PC-3 (cell line): ENCODE data around the gene ENOPH1. TPM values are rescaled to one million over a fixed set of nuclear protein-coding genes. Genes with fewer than 3 reads are reported as not detected.

Experiments
- ATAC-seq: fragments of 200-7000 bp; cut with Tn5 transposase; 2 replicates; pipeline ENCODE4 v1.9.1; 2020; ENCODE audit warnings: mild to moderate bottlenecking, moderate library complexity
- BruUV-seq: library from RNA; stranded (reverse); fragments of 400-500 nt; replicated peaks from 2 replicates; lab custom pipeline; 2021; lab: Mats Ljungman, UMichigan
- CTCF ChIA-PET: fragments of 300-600 bp; sonication (Branson Sonifier 250); formaldehyde crosslinking; loops from one replicate; lab custom pipeline; 2022; ENCODE audit warnings: antibody characterized with exemption; lab: Charles Lee
- POLR2A ChIA-PET: fragments of 300-600 bp; sonication (Branson Sonifier 250); formaldehyde crosslinking; loops from one replicate; lab custom pipeline; 2022; ENCODE audit warnings: antibody characterized with exemption; ENCODE audit not compliant: unreplicated experiment; lab: Charles Lee
- DNase-seq: peaks from one replicate; pipeline ENCODE4 v3.0.0-alpha.2; 2015
- H2AFZ ChIP-seq: fragments of 300-600 bp; sonication (generic); 2 replicates; pipeline ENCODE4 v1.6.0; 2016; ENCODE audit warnings: antibody characterized with exemption, low read length
- H3F3A ChIP-seq: fragments of 300-600 bp; sonication (generic); one replicate; pipeline ENCODE4 v1.6.0; 2017; ENCODE audit warnings: antibody characterized with exemption, low read length, control low read depth, mild to moderate bottlenecking; ENCODE audit not compliant: unreplicated experiment
- H3K27ac ChIP-seq: fragments of 300-600 bp; sonication (generic); 2 replicates; pipeline ENCODE4 v1.5.1; 2016; ENCODE audit warnings: mild to moderate bottlenecking, low read length
- H3K27me3 ChIP-seq: fragments of 300-600 bp; sonication (generic); 2 replicates; pipeline ENCODE4 v1.6.1; 2016; ENCODE audit warnings: low read length, mixed read lengths
- H3K36me3 ChIP-seq: fragments of 300-600 bp; sonication (generic); 2 replicates; pipeline ENCODE4 v1.6.1; 2016; ENCODE audit warnings: low read depth, mixed run types, low read length, mixed read lengths
- H3K4me1 ChIP-seq: fragments of 300-600 bp; sonication (generic); 2 replicates; pipeline ENCODE4 v1.5.1; 2016; ENCODE audit warnings: low read length; ENCODE audit not compliant: insufficient read depth
- H3K4me2 ChIP-seq: fragments of 300-600 bp; sonication (generic); 2 replicates; pipeline ENCODE4 v1.6.0; 2016; ENCODE audit warnings: low read length
- H3K4me3 ChIP-seq: fragments of 300-600 bp; sonication (generic); 2 replicates; pipeline ENCODE4 v1.5.1; 2016; ENCODE audit warnings: mild to moderate bottlenecking, low read length, mixed read lengths
- H3K79me2 ChIP-seq: fragments of 300-600 bp; sonication (generic); 2 replicates; pipeline ENCODE4 v1.6.1; 2017; ENCODE audit warnings: low read length, mixed read lengths
- H3K9ac ChIP-seq: fragments of 300-600 bp; sonication (generic); 2 replicates; pipeline ENCODE4 v1.6.0; 2016; ENCODE audit warnings: mild to moderate bottlenecking, low read length
- H3K9me2 ChIP-seq: fragments of 300-600 bp; sonication (generic); replicated peaks from 2 replicates; pipeline ENCODE4 v1.6.1; 2016; ENCODE audit warnings: mixed run types, low read length, mixed read lengths
- H3K9me3 ChIP-seq: fragments of 300-600 bp; sonication (generic); 2 replicates; pipeline ENCODE4 v1.6.1; 2016; ENCODE audit warnings: low read length, mixed read lengths
- H4K20me1 ChIP-seq: fragments of 300-600 bp; sonication (generic); 2 replicates; pipeline ENCODE4 v1.6.1; 2016; ENCODE audit warnings: low read length, mixed read lengths
- EZH2 ChIP-seq: fragments of 300-600 bp; sonication (generic); IDR thresholded peaks from one replicate; pipeline ENCODE4 v1.6.1; 2017; ENCODE audit warnings: antibody characterized with exemption, mild to moderate bottlenecking, low read length; ENCODE audit not compliant: unreplicated experiment
- EZH2phosphoT487 ChIP-seq: fragments of 300-600 bp; sonication (generic); IDR thresholded peaks from 2 replicates; pipeline ENCODE4 v1.6.1; 2018; ENCODE audit warnings: mild to moderate bottlenecking, antibody characterized with exemption, low read length, borderline replicate concordance
- intact Hi-C: fragments of 100-400 bp; cut with micrococcal nuclease; formaldehyde crosslinking; loops from 2 replicates; pipeline ENCODE4 v1.9.0; 2023
- total RNA-seq: library from RNA; depleted of rRNA; stranded (reverse); fragments of >200 nt; gene quantifications from 2 replicates; pipeline ENCODE4 v1.2.3, GENCODE V29; 2014
- TF ChIP-seq, protein P1 (sequence below): fragments of 300-600 bp; sonication (generic); conservative IDR thresholded peaks from 2 replicates; pipeline ENCODE4 v1.5.1; 2017; ENCODE audit warnings: antibody characterized with exemption, low read depth, mild to moderate bottlenecking, low read length

Gene ENOPH1
- total RNA-seq, 1 experiment from 2014 or later = 37.5 TPM

DNA sequence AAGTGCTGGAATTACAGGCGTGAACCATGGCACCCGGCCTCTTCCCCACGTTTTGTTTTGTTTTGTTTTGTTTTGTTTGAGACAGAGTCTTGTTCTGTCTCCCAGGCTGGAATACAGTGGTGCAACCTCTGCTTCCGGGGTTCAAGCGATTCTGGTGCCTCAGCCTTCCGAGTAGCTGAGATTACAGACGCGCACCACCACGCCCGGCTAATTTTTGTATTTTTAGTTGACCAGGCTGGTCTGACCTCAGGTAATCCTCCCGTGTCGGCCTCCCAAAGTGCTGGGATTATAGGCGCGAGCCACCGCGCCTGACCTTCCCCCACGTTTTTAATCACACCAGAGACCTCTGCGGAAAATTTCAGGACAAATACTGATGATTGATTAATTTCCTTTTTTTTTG lies 2.2 kb downstream of the ENOPH1 start:
- BruUV-seq = no TSS peak
- intact Hi-C loops = no loop called here
- Histone ChIP-seq H3K27me3 (no peaks in the 10 kb centered on the region), H3K36me3 (peaks cover 11% of the 10 kb centered on the region), H2AFZ (no peak overlapping the region), H3K4me3 (0 out of 2 replicates have a peak overlapping the region, but pooled peaks have one; percentile 97), H4K20me1 (peaks cover 40% of the 10 kb centered on the region), H3K4me1 (peaks cover 16% of the 10 kb centered on the region), H3K9ac (no peak overlapping the region), H3F3A (no peaks in the 10 kb centered on the region), H3K4me2 (peak overlapping the region; percentile 93), H3K9me3 (no peaks in the 10 kb centered on the region), H3K9me2 (no peaks in the 10 kb centered on the region), H3K79me2 (peaks cover 93% of the 10 kb centered on the region), H3K27ac (no peak overlapping the region)
- DNase-seq = no peak
- ChIA-PET POLR2A (no interaction called here), CTCF (no interaction called here)
- TF ChIP-seq, protein P1, sequence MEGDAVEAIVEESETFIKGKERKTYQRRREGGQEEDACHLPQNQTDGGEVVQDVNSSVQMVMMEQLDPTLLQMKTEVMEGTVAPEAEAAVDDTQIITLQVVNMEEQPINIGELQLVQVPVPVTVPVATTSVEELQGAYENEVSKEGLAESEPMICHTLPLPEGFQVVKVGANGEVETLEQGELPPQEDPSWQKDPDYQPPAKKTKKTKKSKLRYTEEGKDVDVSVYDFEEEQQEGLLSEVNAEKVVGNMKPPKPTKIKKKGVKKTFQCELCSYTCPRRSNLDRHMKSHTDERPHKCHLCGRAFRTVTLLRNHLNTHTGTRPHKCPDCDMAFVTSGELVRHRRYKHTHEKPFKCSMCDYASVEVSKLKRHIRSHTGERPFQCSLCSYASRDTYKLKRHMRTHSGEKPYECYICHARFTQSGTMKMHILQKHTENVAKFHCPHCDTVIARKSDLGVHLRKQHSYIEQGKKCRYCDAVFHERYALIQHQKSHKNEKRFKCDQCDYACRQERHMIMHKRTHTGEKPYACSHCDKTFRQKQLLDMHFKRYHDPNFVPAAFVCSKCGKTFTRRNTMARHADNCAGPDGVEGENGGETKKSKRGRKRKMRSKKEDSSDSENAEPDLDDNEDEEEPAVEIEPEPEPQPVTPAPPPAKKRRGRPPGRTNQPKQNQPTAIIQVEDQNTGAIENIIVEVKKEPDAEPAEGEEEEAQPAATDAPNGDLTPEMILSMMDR = no peak
- TF ChIP-seq EZH2phosphoT487 (no peak), EZH2 (no peak)
- ATAC-seq = no peak

GRCh38 chr4:82433791-82434190 lies 3.4 kb downstream of the ENOPH1 start:
- H3F3A ChIP-seq = no peaks in the 10 kb centered on the region
- CTCF ChIA-PET = no interaction called here
- H3K27ac ChIP-seq = no peak overlapping the region
- POLR2A ChIA-PET = no interaction called here
- H2AFZ ChIP-seq = no peak overlapping the region
- H3K36me3 ChIP-seq = no peaks in the 10 kb centered on the region
- no peak overlapping the region for H3K4me3 ChIP-seq
- DNase-seq = no peak
- H3K27me3 ChIP-seq = no peaks in the 10 kb centered on the region
- H3K9me2 ChIP-seq = no peaks in the 10 kb centered on the region
- H3K9ac ChIP-seq = no peak overlapping the region
- ATAC-seq = no peak
- no TSS peak for BruUV-seq
- TF ChIP-seq EZH2phosphoT487 (no peak), EZH2 (no peak)
- TF ChIP-seq, protein P1 = no peak
- H3K9me3 ChIP-seq = no peaks in the 10 kb centered on the region
- H4K20me1 ChIP-seq = peaks cover 28% of the 10 kb centered on the region
- peaks cover 16% of the 10 kb centered on the region for H3K4me1 ChIP-seq
- intact Hi-C loops = no loop called here
- H3K4me2 ChIP-seq = peak overlapping the region; percentile 28; the same call in 1 of the 2 replicates
- H3K79me2 ChIP-seq = peaks cover 92% of the 10 kb centered on the region

- DNase-seq (no peak), ATAC-seq (no peak)
- Histone ChIP-seq H3K9me2 (no peaks in the 10 kb centered on the region), H3K27ac (no peak overlapping the region), H3K79me2 (peaks cover 94% of the 10 kb centered on the region), H3K4me3 (no peak overlapping the region), H3F3A (no peaks in the 10 kb centered on the region), H3K27me3 (no peaks in the 10 kb centered on the region), H3K36me3 (no peaks in the 10 kb centered on the region), H4K20me1 (peaks cover 35% of the 10 kb centered on the region; the same call in 1 of the 2 replicates), H3K4me2 (no peak overlapping the region), H2AFZ (no peak overlapping the region), H3K4me1 (peaks cover 16% of the 10 kb centered on the region), H3K9ac (no peak overlapping the region), H3K9me3 (no peaks in the 10 kb centered on the region)
- TF ChIP-seq EZH2phosphoT487 = no peak
- no peak for TF ChIP-seq EZH2
- TF ChIP-seq, protein P1 = no peak
- no TSS peak for BruUV-seq
- CTCF ChIA-PET = no interaction called here
- POLR2A ChIA-PET = no interaction called here
- intact Hi-C loops = no loop called here
These were observed 4.6 kb downstream of the ENOPH1 start for GRCh38 chr4:82434949-82435348.
